Breast epithelium (tissue), 3 donors: Measurements from ENCODE around the gene GABRA5.

Experiments used
- CTCF ChIP-seq, 3 donors: fragments of 450-650 bp; IDR thresholded peaks; one replicate each; pipeline ENCODE4 v1.5.1; 2016 to 2017; ENCODE audit warnings: antibody characterized with exemption in 3 of 3, mild to moderate bottlenecking in 3 of 3, moderate library complexity in 3 of 3
- POLR2A ChIP-seq: fragments of 450-650 bp; IDR thresholded peaks from one replicate; pipeline ENCODE4 v1.6.1; 2016; ENCODE audit warnings: antibody characterized with exemption, mild to moderate bottlenecking, moderate library complexity

GRCh38 chr15:26935322-26935721 lies 68.5 kb downstream of the GABRA5 start:
- TF ChIP-seq CTCF (IDR thresholded peaks at IDR 0.05), result no peak
- TF ChIP-seq POLR2A, result no peak
